Measurements from ENCODE around the gene TCIRG1. TPM values are rescaled to one million over a fixed set of nuclear protein-coding genes. Genes with fewer than 3 reads are reported as not detected.

TCIRG1 gene
- polyA plus RNA-seq, 2 of the 4 experiments (the other 2 are of a cell fraction): 36.3 to 120 TPM

GRCh38 chr11:68027667-68028066, 11.2 kb upstream of the TCIRG1 start:
- DNase-seq (ENCODE audit: low read depth in 1 of 2, low spot score in 1 of 2) (no peak), ATAC-seq (no peak), FAIRE-seq (no peak)
- peak; percentile 17; the same call in 1 of the 2 replicates for TF ChIP-seq E2F6 (IDR thresholded peaks at IDR 0.05; ENCODE audit: borderline replicate concordance, low read depth)
- 0 out of 2 replicates have a peak, but pooled peaks have one; percentile 55 for TF ChIP-seq TP53 (CRISPR knock-in tag; IDR thresholded peaks at IDR 0.05)
- 0 out of 2 replicates have a peak, but pooled peaks have one; percentile 21 for TF ChIP-seq ATOH8 (CRISPR knock-in tag; IDR thresholded peaks at IDR 0.05; ENCODE audit: low read depth)
- no peak for TF ChIP-seq ZSCAN20 (CRISPR knock-in tag; IDR thresholded peaks at IDR 0.05)
- H3K4me2 ChIP-seq: peak overlapping the region; percentile 82
- no peaks in the 10 kb centered on the region for H3K9me3 ChIP-seq
- H3K4me3 ChIP-seq: no peak overlapping the region
- H3K4me1 ChIP-seq: peaks cover 64% of the 10 kb centered on the region
- ChIA-PET CTCF (interaction anchor here (0.9 to 12.3 kb wide), 6 partner anchors 8 to 33 kb away, joined by 3 to 204 read pairs (median 11); partner anchors contain the start of genes ALDH3B1 and UNC93B1), POLR2A (interaction anchor here (1.0 to 5.3 kb wide), 3 partner anchors 11 to 17 kb away, joined by 3 to 37 read pairs (median 20); partner anchors contain the start of genes ALDH3B1 and TCIRG1)
- WGBS (ENCODE audit: missing lambda C conversion rate): 89% methylated on average over 10 of the region's 21 CpGs
- H3K27ac ChIP-seq: peak overlapping the region; percentile 88 to 98

- POLR2A ChIA-PET: interaction anchor here (1.1 to 5.3 kb wide), 3 partner anchors 15 to 24 kb away, joined by 3 to 37 read pairs (median 20); partner anchors contain the start of gene ALDH3B1
- ATAC-seq (no peak), DNase-seq (ENCODE audit: low read depth in 1 of 2, low spot score in 1 of 2) (peak in 1 of 2 experiments; percentile 40), FAIRE-seq (no peak)
- no peak for TF ChIP-seq E2F6 (IDR thresholded peaks at IDR 0.05; ENCODE audit: borderline replicate concordance, low read depth)
- 0 out of 3 replicates have a peak, but pooled peaks have one; percentile 9 for TF ChIP-seq BCL3 (IDR thresholded peaks at IDR 0.05)
- no peak for TF ChIP-seq JUNB (IDR thresholded peaks at IDR 0.05)
- TF ChIP-seq CEBPB (IDR thresholded peaks at IDR 0.05): no peak
- no peak for TF ChIP-seq CBX2 (IDR thresholded peaks at IDR 0.05; ENCODE audit: borderline replicate concordance, low read depth)
- TF ChIP-seq FOSL2 (IDR thresholded peaks at IDR 0.05): no peak
- TF ChIP-seq FOSL2 (CRISPR knock-in tag; IDR thresholded peaks at IDR 0.05): 0 out of 2 replicates have a peak, but pooled peaks have one; percentile 2
- Histone ChIP-seq H3K27ac (peak overlapping the region; percentile 88 to 98), H3K4me1 (peaks cover 73% of the 10 kb centered on the region), H3K9me3 (no peaks in the 10 kb centered on the region), H3K4me3 (peak overlapping the region; percentile 94), H3K4me2 (peak overlapping the region; percentile 82)
- CTCF ChIA-PET: interaction anchor here (0.6 to 12.3 kb wide), 8 partner anchors 9 to 177 kb away, joined by 3 to 204 read pairs (median 6); partner anchors contain the start of genes ALDH3B1 and UNC93B1
- 80% methylated on average over 12 of the region's 12 CpGs for WGBS (ENCODE audit: missing lambda C conversion rate)
Observed at GRCh38 chr11:68028802-68029545, 9.9 kb upstream of the TCIRG1 start.

- Histone ChIP-seq H3K4me1 (peaks cover 68% of the 10 kb centered on the region), H3K27ac (peak within 1 kb of the TSS; percentile 94 to 98), H3K4me3 (peak within 1 kb of the TSS; percentile 94), H3K4me2 (peak within 1 kb of the TSS; percentile 88), H3K9me3 (no peaks in the 10 kb centered on the region)
- ATAC-seq: peak; percentile 78 to 91
- CTCF ChIA-PET: interaction anchor here (1.1 to 12.3 kb wide), 4 partner anchors 9 to 24 kb away, joined by 3 to 204 read pairs (median 10); partner anchors contain the start of genes ALDH3B1 and UNC93B1
- DNase-seq (ENCODE audit: low read depth in 1 of 2, low spot score in 1 of 2): peak; percentile 99
- peak; percentile 85 for FAIRE-seq
- POLR2A ChIA-PET: interaction anchor here (0.6 to 2.5 kb wide), 4 partner anchors 11 to 179 kb away, joined by 3 to 16 read pairs (median 10); partner anchors contain the start of gene ALDH3B1
- under 1% methylated on average over 29 of the region's 56 CpGs for WGBS (ENCODE audit: missing lambda C conversion rate)
- no peak for TF ChIP-seq MAFK (IDR thresholded peaks at IDR 0.05; ENCODE audit: partially characterized antibody)
- no peak for TF ChIP-seq REST (IDR thresholded peaks at IDR 0.05)
- TF ChIP-seq ZNF302 (CRISPR knock-in tag; IDR thresholded peaks at IDR 0.05): no peak
- no peak for TF ChIP-seq SMC3 (IDR thresholded peaks at IDR 0.05)
- no peak for TF ChIP-seq NPAS2 (CRISPR knock-in tag; IDR thresholded peaks at IDR 0.05; ENCODE audit: borderline replicate concordance)
- no peak for TF ChIP-seq ZC3H11A (IDR thresholded peaks at IDR 0.05)
- TF ChIP-seq NFE2L2 (conservative IDR thresholded peaks at IDR 0.05; ENCODE audit: low read length): no peak
- no peak for TF ChIP-seq HEYL (CRISPR knock-in tag; IDR thresholded peaks at IDR 0.05)
- no peak for TF ChIP-seq BHLHE40 (IDR thresholded peaks at IDR 0.05; ENCODE audit: low read depth, low read length)
- TF ChIP-seq CBX2 (IDR thresholded peaks at IDR 0.05; ENCODE audit: borderline replicate concordance, low read depth): no peak
- no peak for TF ChIP-seq HOXB13 (CRISPR knock-in tag; IDR thresholded peaks at IDR 0.05; ENCODE audit: low read depth)
- TF ChIP-seq ZFP36 (IDR thresholded peaks at IDR 0.05; ENCODE audit: borderline replicate concordance, partially characterized antibody): no peak
- peak; percentile 64; the same call in 1 of the 2 replicates for TF ChIP-seq KDM5A (IDR thresholded peaks at IDR 0.05)
- TF ChIP-seq CBX8 (IDR thresholded peaks at IDR 0.05): no peak
Observed at GRCh38 chr11:68030318-68031143, 8.3 kb upstream of the TCIRG1 start, which contains the start of gene NDUFS8. NDUFS8 (plus strand) TSS chr11:68030681; CDS start chr11:68032152, 1,471 bp downstream.

All from A549 (cell line).